Calu3 (cell line): ENCODE results near the gene CYB561D1. TPM values are rescaled to one million over a fixed set of nuclear protein-coding genes. Genes with fewer than 3 reads are reported as not detected.

Source experiments
- BruUV-seq: library from RNA; stranded (reverse); fragments of 400-500 nt; replicated peaks from 2 replicates; lab custom pipeline; 2021; lab: Mats Ljungman, UMichigan
- CTCF ChIA-PET: fragments of 300-600 bp; sonication (Branson Sonifier 250); formaldehyde crosslinking; loops from one replicate; lab custom pipeline; 2022; ENCODE audit warnings: antibody characterized with exemption; lab: Charles Lee
- DNase-seq: peaks from one replicate; pipeline ENCODE4 v3.0.0; 2022
- H3K27ac Mint-ChIP-seq: one replicate; pipeline ENCODE4 v1.8.0; 2022; ENCODE audit warnings: mixed read lengths; ENCODE audit not compliant: unreplicated experiment
- H3K27me3 Mint-ChIP-seq: one replicate; pipeline ENCODE4 v1.8.0; 2022; ENCODE audit warnings: mixed read lengths; ENCODE audit not compliant: unreplicated experiment
- H3K36me3 Mint-ChIP-seq: one replicate; pipeline ENCODE4 v1.8.0; 2022; ENCODE audit warnings: mild to moderate bottlenecking, moderate library complexity, mixed read lengths; ENCODE audit not compliant: insufficient read depth, unreplicated experiment
- H3K4me1 Mint-ChIP-seq: one replicate; pipeline ENCODE4 v1.8.0; 2022; ENCODE audit warnings: mild to moderate bottlenecking, low read depth, mixed read lengths; ENCODE audit not compliant: unreplicated experiment
- H3K4me3 Mint-ChIP-seq: one replicate; pipeline ENCODE4 v1.8.0; 2022; ENCODE audit warnings: mild to moderate bottlenecking, low read depth, moderate library complexity, mixed read lengths; ENCODE audit not compliant: unreplicated experiment
- H3K9me3 Mint-ChIP-seq: one replicate; pipeline ENCODE4 v1.8.0; 2022; ENCODE audit warnings: low read depth, mixed read lengths; ENCODE audit not compliant: unreplicated experiment
- intact Hi-C: fragments of 100-400 bp; cut with micrococcal nuclease; formaldehyde crosslinking; loops from one replicate; pipeline ENCODE4 v1.10.0; 2022; ENCODE audit not compliant: unreplicated experiment
- total RNA-seq: library from RNA; stranded (reverse); gene quantifications from 2 replicates; pipeline ENCODE4 v1.2.3, GENCODE V29; 2022
- TF ChIP-seq, protein P1 (sequence below): fragments of 200-600 bp; IDR thresholded peaks from one replicate; pipeline ENCODE4 v1.8.0; 2022; ENCODE audit warnings: antibody characterized with exemption; ENCODE audit not compliant: unreplicated experiment

CYB561D1 gene
- total RNA-seq, 1 experiment from 2014 or later = 9.0 TPM

DNA sequence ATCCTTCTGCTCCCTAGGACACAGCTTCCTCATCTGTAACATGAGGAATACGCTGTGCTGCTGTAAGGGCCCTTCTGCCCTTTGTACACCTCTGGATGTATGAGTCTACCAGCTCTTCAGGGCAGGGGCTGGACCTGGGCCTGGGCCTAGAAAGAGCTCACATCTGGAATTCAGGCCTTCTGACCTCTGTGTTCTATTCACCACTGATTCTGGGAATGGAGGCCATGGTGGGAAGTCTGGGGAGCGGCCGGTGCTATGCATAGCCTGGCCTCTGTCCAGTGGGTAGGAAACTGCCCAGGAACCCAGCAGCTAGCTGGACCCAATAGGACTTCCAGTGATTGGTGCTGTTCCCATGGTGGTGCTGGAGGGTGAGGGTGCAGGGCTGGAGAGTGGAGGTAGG lies 34.8 kb downstream of the CYB561D1 start:
- TF ChIP-seq, protein P1, sequence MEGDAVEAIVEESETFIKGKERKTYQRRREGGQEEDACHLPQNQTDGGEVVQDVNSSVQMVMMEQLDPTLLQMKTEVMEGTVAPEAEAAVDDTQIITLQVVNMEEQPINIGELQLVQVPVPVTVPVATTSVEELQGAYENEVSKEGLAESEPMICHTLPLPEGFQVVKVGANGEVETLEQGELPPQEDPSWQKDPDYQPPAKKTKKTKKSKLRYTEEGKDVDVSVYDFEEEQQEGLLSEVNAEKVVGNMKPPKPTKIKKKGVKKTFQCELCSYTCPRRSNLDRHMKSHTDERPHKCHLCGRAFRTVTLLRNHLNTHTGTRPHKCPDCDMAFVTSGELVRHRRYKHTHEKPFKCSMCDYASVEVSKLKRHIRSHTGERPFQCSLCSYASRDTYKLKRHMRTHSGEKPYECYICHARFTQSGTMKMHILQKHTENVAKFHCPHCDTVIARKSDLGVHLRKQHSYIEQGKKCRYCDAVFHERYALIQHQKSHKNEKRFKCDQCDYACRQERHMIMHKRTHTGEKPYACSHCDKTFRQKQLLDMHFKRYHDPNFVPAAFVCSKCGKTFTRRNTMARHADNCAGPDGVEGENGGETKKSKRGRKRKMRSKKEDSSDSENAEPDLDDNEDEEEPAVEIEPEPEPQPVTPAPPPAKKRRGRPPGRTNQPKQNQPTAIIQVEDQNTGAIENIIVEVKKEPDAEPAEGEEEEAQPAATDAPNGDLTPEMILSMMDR = no peak
- CTCF ChIA-PET = no interaction called here
- no TSS peak for BruUV-seq
- no peak overlapping the region for H3K27ac Mint-ChIP-seq
- no peak overlapping the region for H3K4me3 Mint-ChIP-seq
- peaks cover 5% of the 10 kb centered on the region for H3K36me3 Mint-ChIP-seq
- peaks cover 66% of the 10 kb centered on the region for H3K27me3 Mint-ChIP-seq
- intact Hi-C loops = no loop called here
- H3K4me1 Mint-ChIP-seq = peaks cover 6% of the 10 kb centered on the region
- H3K9me3 Mint-ChIP-seq = no peaks in the 10 kb centered on the region
- no peak for DNase-seq

DNA sequence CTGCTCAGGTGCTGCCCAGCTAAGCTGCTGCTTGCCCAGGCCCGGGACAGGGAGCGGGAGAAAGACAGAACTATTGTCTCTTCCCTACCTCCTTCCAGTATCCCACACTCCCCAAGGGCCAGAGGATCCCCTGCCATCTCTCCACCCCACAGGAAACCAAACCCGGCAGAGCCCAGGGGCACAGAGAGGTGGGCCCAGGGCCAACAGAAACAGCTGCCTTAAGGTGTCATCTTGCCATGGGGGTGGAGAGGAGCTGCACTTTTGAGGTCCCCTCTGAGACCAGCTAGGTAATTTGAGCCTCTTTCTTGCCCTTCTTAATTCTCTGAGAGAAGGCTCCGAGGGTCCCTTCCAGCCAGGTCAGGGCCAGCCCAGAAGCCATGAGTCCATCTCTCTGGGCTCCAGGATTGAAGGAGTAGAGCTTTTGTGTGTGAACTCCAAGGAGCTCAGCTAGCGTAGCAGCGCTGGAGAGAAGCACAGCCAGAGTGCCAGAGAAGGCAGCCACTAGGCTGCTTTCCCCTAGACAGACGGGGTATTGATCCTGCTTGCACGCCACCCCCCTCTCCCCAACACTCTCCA lies 36.1 kb downstream of the CYB561D1 start:
- CTCF ChIA-PET = interaction anchor here (1.0 to 1.4 kb wide), 2 partner anchors 31 to 39 kb away, joined by 3 to 4 read pairs; no protein-coding TSS in a partner anchor
- BruUV-seq = no TSS peak
- no peak overlapping the region for H3K4me3 Mint-ChIP-seq
- H3K9me3 Mint-ChIP-seq = no peaks in the 10 kb centered on the region
- H3K27me3 Mint-ChIP-seq = peaks cover 65% of the 10 kb centered on the region
- peaks cover 5% of the 10 kb centered on the region for H3K36me3 Mint-ChIP-seq
- TF ChIP-seq, protein P1 = no peak
- H3K27ac Mint-ChIP-seq = no peak overlapping the region
- intact Hi-C loops = no loop called here
- H3K4me1 Mint-ChIP-seq = peaks cover 6% of the 10 kb centered on the region
- no peak for DNase-seq

DNA sequence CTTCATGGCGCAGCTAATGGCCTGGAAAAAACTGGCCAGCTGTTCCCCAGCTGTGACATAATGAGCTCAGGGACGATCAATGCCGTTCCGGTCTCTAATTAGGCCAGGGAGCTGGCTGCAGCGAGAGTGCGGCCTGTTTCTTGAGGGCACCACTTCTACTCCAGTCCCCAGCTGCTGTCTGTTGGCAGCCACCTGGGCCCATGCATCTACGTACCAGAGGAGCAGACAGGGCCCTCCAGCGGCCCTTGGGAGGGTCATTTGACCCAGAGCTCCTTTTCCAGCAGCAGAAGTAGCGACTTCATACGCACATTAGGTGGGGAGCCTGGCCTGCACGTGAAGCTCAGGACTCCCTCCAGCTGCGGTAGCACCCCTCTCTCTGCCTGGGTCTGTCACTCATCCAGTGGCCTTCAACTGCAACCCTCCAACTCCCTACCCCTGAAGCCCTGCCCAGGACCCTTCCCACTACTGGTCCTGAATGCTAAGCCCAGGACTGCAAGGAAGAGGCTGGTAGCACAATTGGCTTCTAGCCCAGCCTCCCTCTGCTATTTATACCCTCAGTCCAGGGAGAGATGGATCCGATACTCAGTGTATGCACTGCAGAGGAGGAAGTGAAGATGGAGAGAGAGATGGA lies 36.7 kb downstream of the CYB561D1 start:
- no peaks in the 10 kb centered on the region for H3K9me3 Mint-ChIP-seq
- TF ChIP-seq, protein P1 = no peak
- DNase-seq = no peak
- H3K4me1 Mint-ChIP-seq = peaks cover 6% of the 10 kb centered on the region
- BruUV-seq = no TSS peak
- intact Hi-C loops = no loop called here
- peaks cover 5% of the 10 kb centered on the region for H3K36me3 Mint-ChIP-seq
- H3K4me3 Mint-ChIP-seq = no peak overlapping the region
- peaks cover 62% of the 10 kb centered on the region for H3K27me3 Mint-ChIP-seq
- no peak overlapping the region for H3K27ac Mint-ChIP-seq
- CTCF ChIA-PET = interaction anchor here (1.0 to 1.4 kb wide), 2 partner anchors 31 to 40 kb away, joined by 3 to 4 read pairs; no protein-coding TSS in a partner anchor

DNA sequence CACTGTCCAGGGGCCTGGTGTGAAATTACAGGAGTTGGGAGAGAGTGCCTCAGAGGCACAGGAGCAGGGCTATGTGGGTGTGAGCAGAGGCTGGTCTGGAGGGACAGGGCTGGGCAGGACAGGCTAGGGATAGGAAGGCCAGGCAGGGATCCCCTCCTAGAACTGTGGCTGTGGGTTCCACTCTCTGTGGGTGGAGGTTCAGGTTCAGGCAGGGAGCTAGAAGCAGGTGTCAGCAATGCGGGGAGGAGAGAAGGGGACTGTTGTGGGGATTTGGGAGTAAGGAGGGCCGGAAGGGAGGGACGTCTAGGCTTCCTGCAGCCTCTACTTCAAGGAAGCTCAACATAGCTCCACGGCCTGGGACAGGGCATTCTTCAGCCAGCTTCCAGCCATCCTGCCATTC lies 37.5 kb downstream of the CYB561D1 start:
- H3K4me3 Mint-ChIP-seq = no peak overlapping the region
- peaks cover 6% of the 10 kb centered on the region for H3K4me1 Mint-ChIP-seq
- peaks cover 54% of the 10 kb centered on the region for H3K27me3 Mint-ChIP-seq
- BruUV-seq = no TSS peak
- H3K9me3 Mint-ChIP-seq = no peaks in the 10 kb centered on the region
- DNase-seq = no peak
- CTCF ChIA-PET = interaction anchor here (1.0 to 2.5 kb wide), 4 partner anchors 14 to 41 kb away, joined by 3 to 23 read pairs (median 14); partner anchors contain the start of gene CYB561D1
- intact Hi-C loops = no loop called here
- H3K27ac Mint-ChIP-seq = no peak overlapping the region
- TF ChIP-seq, protein P1 = no peak
- peaks cover 5% of the 10 kb centered on the region for H3K36me3 Mint-ChIP-seq
